ENCODE results near the gene TUBB4A. TPM values are rescaled to one million over a fixed set of nuclear protein-coding genes. Genes with fewer than 3 reads are reported as not detected.

Gene TUBB4A
- total RNA-seq, 1 experiment from 2014 or later = 20.3 TPM

DNA sequence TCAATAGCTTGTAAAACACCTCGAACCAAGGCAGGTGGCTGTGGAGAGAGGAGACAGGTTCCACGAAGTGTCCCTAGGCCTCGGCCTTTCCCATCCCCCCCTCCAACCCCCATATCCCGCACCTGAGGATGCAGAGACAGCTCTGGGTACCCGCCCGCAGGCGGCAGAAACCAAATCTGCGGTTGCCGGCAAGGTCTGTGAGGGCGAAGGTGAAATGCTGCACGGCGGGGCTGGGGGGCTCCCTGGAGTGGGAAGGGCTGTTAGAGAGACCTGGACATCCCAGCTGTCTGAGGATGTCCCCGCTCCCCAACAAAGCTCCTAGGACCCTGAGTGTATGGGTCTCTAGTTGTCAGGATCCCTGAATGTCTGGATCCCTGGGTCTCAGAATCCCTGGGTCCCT lies 23.3 kb downstream of the TUBB4A start:
- no peak overlapping the region for H2BK15ac ChIP-seq (ENCODE audit: low read depth, low read length)
- H4K91ac ChIP-seq (ENCODE audit: insufficient read length, low read depth, low read length) = no peak overlapping the region
- no peak overlapping the region for H2BK12ac ChIP-seq (ENCODE audit: insufficient read length, low read depth, low read length)
- H3K4ac ChIP-seq (ENCODE audit: low read depth, low read length) = no peak overlapping the region
- no peak overlapping the region for H3K18ac ChIP-seq (ENCODE audit: insufficient read length, low read depth, low read length)
- peaks cover 17% of the 10 kb centered on the region for H3K27me3 Mint-ChIP-seq (ENCODE audit: low read depth)
- no peak overlapping the region for H3K56ac ChIP-seq (ENCODE audit: insufficient read length, low read depth, low read length)
- no peaks in the 10 kb centered on the region for H3K79me1 ChIP-seq (ENCODE audit: insufficient read depth, low read depth, low read length, poor library complexity, severe bottlenecking)
- H3K79me2 ChIP-seq (ENCODE audit: insufficient read depth, low read length) = no peaks in the 10 kb centered on the region
- H3K9me3 ChIP-seq (ENCODE audit: control insufficient read depth, low read depth, low read length) = no peaks in the 10 kb centered on the region
- H2AFZ ChIP-seq (ENCODE audit: low read length) = no peak overlapping the region
- no peak overlapping the region for H3K23ac ChIP-seq (ENCODE audit: insufficient read length, low read depth, low read length)
- no peak overlapping the region for H2AK5ac ChIP-seq (ENCODE audit: insufficient read length, low read length)
- no CpG with 5 or more reads among the region's 13 CpGs for WGBS (ENCODE audit: extremely low coverage, insufficient read length, low lambda C conversion rate)
- H3K27ac Mint-ChIP-seq = no peak overlapping the region
- no peaks in the 10 kb centered on the region; the same call in 1 of the 2 replicates for H3K27me3 ChIP-seq (ENCODE audit: insufficient read depth, low read length)
- peaks cover 13% of the 10 kb centered on the region for H3K23me2 ChIP-seq (ENCODE audit: insufficient read length, low read depth, low read length, poor library complexity, severe bottlenecking)
- no peak overlapping the region for H4K8ac ChIP-seq (replicated peaks; ENCODE audit: insufficient read length, low read depth, low read length)
- H3K9ac ChIP-seq (ENCODE audit: extremely low read depth, insufficient read length, low read length) = no peak overlapping the region
- H3K27ac ChIP-seq (ENCODE audit: insufficient read length, low read depth, low read length) = no peak overlapping the region
- H3K14ac ChIP-seq (ENCODE audit: insufficient read depth, low read length) = no peak overlapping the region
- no peak overlapping the region for H2BK20ac ChIP-seq (ENCODE audit: low read depth, low read length, poor library complexity, severe bottlenecking)
- no peak overlapping the region for H2BK5ac ChIP-seq (ENCODE audit: insufficient read length, low read length)
- peaks cover 9 to 15% of the 10 kb centered on the region in 2 experiments for H3K4me1 Mint-ChIP-seq
- H3K4me3 Mint-ChIP-seq = no peak overlapping the region
- no peaks in the 10 kb centered on the region for H3K9me3 Mint-ChIP-seq
- no peak overlapping the region for H2BK120ac ChIP-seq (ENCODE audit: low read depth, low read length, poor library complexity, severe bottlenecking)
- H3K36me3 Mint-ChIP-seq (ENCODE audit: insufficient read depth in 1 of 3, low read depth in 3 of 3) = no peaks in the 10 kb centered on the region
- no peak for DNase-seq
- TF ChIP-seq, protein P1, sequence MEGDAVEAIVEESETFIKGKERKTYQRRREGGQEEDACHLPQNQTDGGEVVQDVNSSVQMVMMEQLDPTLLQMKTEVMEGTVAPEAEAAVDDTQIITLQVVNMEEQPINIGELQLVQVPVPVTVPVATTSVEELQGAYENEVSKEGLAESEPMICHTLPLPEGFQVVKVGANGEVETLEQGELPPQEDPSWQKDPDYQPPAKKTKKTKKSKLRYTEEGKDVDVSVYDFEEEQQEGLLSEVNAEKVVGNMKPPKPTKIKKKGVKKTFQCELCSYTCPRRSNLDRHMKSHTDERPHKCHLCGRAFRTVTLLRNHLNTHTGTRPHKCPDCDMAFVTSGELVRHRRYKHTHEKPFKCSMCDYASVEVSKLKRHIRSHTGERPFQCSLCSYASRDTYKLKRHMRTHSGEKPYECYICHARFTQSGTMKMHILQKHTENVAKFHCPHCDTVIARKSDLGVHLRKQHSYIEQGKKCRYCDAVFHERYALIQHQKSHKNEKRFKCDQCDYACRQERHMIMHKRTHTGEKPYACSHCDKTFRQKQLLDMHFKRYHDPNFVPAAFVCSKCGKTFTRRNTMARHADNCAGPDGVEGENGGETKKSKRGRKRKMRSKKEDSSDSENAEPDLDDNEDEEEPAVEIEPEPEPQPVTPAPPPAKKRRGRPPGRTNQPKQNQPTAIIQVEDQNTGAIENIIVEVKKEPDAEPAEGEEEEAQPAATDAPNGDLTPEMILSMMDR (conservative IDR thresholded peaks at IDR 0.05) = no peak
- no peak overlapping the region for H4K5ac ChIP-seq (ENCODE audit: insufficient read length, low read depth, low read length)
- no peaks in the 10 kb centered on the region for H3K4me1 ChIP-seq (ENCODE audit: insufficient read depth, low read length)
- no peak overlapping the region for H3K4me2 ChIP-seq (ENCODE audit: insufficient read depth, insufficient read length, low read length)
- H4K20me1 ChIP-seq (ENCODE audit: control insufficient read depth, insufficient read depth, insufficient read length) = no peaks in the 10 kb centered on the region
- no peak overlapping the region for H3T11ph ChIP-seq (ENCODE audit: low read length)

All from H9 (cell line).